K562 (cell line): ENCODE data around the gene RAB6A. TPM values are rescaled to one million over a fixed set of nuclear protein-coding genes. Genes with fewer than 3 reads are reported as not detected.

Experiments used
- CBX8 ChIP-seq: fragments of 200-600 bp; sonication (generic); IDR thresholded peaks from 2 replicates; pipeline ENCODE4 v1.6.1; 2012; ENCODE audit warnings: borderline replicate concordance, mixed run types, low read depth, mild to moderate bottlenecking, moderate library complexity, mixed read lengths, low read length, control low read depth, inconsistent platforms; ENCODE audit not compliant: poor library complexity, severe bottlenecking; ENCODE audit errors: extremely low read depth
- CHD1 ChIP-seq: fragments of 200-600 bp; sonication (generic); IDR thresholded peaks from one replicate; pipeline ENCODE4 v1.6.1; 2012; ENCODE audit warnings: mild to moderate bottlenecking, moderate library complexity, low read length, inconsistent platforms
- HMBOX1 ChIP-seq: sonication (generic); IDR thresholded peaks from 2 replicates; pipeline ENCODE4 v1.6.1; 2016
- MECOM ChIP-seq: fragments of 250-450 bp; sonication (Bioruptor Pico); IDR thresholded peaks from 2 replicates; pipeline ENCODE4 v1.8.0; 2022; ENCODE audit warnings: inconsistent platforms
- PHF20 ChIP-seq: fragments of 450-650 bp; IDR thresholded peaks from 2 replicates; pipeline ENCODE4 v1.6.1; 2018; ENCODE audit not compliant: partially characterized antibody
- TEAD4 ChIP-seq, 2 experiments: sonication (generic) in 1 of 2; formaldehyde crosslinking in 1 of 2; IDR thresholded peaks; 2 replicates each; pipeline versions ENCODE4 v1.6.1 to v1.8.0; 2012 to 2022; ENCODE audit warnings: borderline replicate concordance in 1 of 2, inconsistent platforms in 1 of 2, low read length in 1 of 2, mild to moderate bottlenecking in 1 of 2, missing genetic modification reagents in 1 of 2
- TSC22D4 ChIP-seq: fragments of 450-650 bp; IDR thresholded peaks from 2 replicates; pipeline ENCODE4 v1.6.1; 2016; ENCODE audit warnings: missing genetic modification characterization, missing biosample characterization, control low read depth
- ZFP36 ChIP-seq: fragments of 150-350 bp; IDR thresholded peaks from 2 replicates; pipeline ENCODE4 v1.6.1; 2018; ENCODE audit warnings: low read length, low read depth; ENCODE audit not compliant: partially characterized antibody
- ZNF57 ChIP-seq: fragments of 450-650 bp; formaldehyde crosslinking; IDR thresholded peaks from 2 replicates; pipeline ENCODE4 v1.4.0; 2020; ENCODE audit warnings: mild to moderate bottlenecking, moderate library complexity
- ZNF644 ChIP-seq: fragments of 200-800 bp; sonication (Bioruptor generic); IDR thresholded peaks from 2 replicates; pipeline ENCODE4 v1.6.1; 2016; ENCODE audit warnings: low read depth, missing genetic modification characterization, missing compliant biosample characterization
- ZNF77 ChIP-seq: fragments of 250-450 bp; sonication (Bioruptor Pico); IDR thresholded peaks from 2 replicates; pipeline ENCODE4 v1.5.0; 2020
- ZNF780A ChIP-seq: fragments of 250-450 bp; sonication (Bioruptor Pico); IDR thresholded peaks from 2 replicates; pipeline ENCODE4 v1.5.0; 2021; ENCODE audit warnings: mild to moderate bottlenecking
- polyA plus RNA-seq, 8 experiments: library from polyadenylated mRNA; depleted of rRNA in 4 of 8; stranded (reverse) in 5 of 8; unstranded in 3 of 8; fragments of >200 nt; fragmentation: Nextera tagmentation in 2 of 8; fragmentation: Illumina TruSeq in 1 of 8; extraction: Ambion mirVana in 2 of 8; extraction: Trizol in 1 of 8; gene quantifications; 2 replicates each; pipeline versions ENCODE4 v1.2.1 to v1.2.3, GENCODE V29; 2011 to 2014; ENCODE audit warnings: inconsistent platforms in 1 of 8, missing spikeins in 1 of 8
- total RNA-seq, 7 experiments: library from RNA; depleted of rRNA in 6 of 7; stranded (reverse); fragments of >200 nt in 6 of 7; fragmentation: Illumina TruSeq in 2 of 7; extraction: Trizol in 2 of 7; gene quantifications; 2 replicates each; pipeline versions ENCODE4 v1.2.1 to v1.2.3, GENCODE V29; 2011 to 2021; ENCODE audit warnings: low replicate concordance in 1 of 7
- TF ChIP-seq, protein P1 (sequence below): fragments of 200-800 bp; sonication (Bioruptor generic); IDR thresholded peaks from 2 replicates; pipeline ENCODE4 v1.6.1; 2016; ENCODE audit warnings: missing genetic modification characterization, missing compliant biosample characterization
- TF ChIP-seq, protein P2 (sequence below): fragments of 200-800 bp; sonication (Bioruptor generic); IDR thresholded peaks from 2 replicates; pipeline ENCODE4 v1.6.1; 2017; ENCODE audit warnings: missing genetic modification characterization, missing compliant biosample characterization
- TF ChIP-seq, protein P3 (sequence below): sonication (generic); formaldehyde crosslinking; IDR thresholded peaks from 2 replicates; pipeline ENCODE4 v1.8.0; 2022; ENCODE audit warnings: mild to moderate bottlenecking, low read depth, missing genetic modification reagents
- TF ChIP-seq, protein P4 (sequence below): fragments of 250-450 bp; sonication (Bioruptor Pico); IDR thresholded peaks from 2 replicates; pipeline ENCODE4 v1.8.0; 2021; ENCODE audit warnings: mild to moderate bottlenecking, moderate library complexity

The RAB6A gene
- total and polyA plus RNA-seq, 9 of the 15 experiments (the other 6 are each of a cell fraction or from before 2014, with no cell fraction given), result 14.0 to 95.3 (median 45.4) TPM

GRCh38 chr11:73779084-73779902, 18.4 kb upstream of the RAB6A start (continued):
- TF ChIP-seq TEAD4 (IDR thresholded peaks at IDR 0.05; ENCODE audit: low read length) (peak; percentile 8; the same call in 1 of the 2 replicates), TEAD4 (CRISPR knock-in tag; IDR thresholded peaks at IDR 0.05; ENCODE audit: borderline replicate concordance) (no peak), ZFP36 (no peak), CHD1 (no peak), ZNF77 (CRISPR knock-in tag) (no peak), CBX8 (no peak), MECOM (no peak), PHF20 (no peak), ZNF57 (no peak), ZNF780A (CRISPR knock-in tag) (no peak), TSC22D4 (tag) (no peak), HMBOX1 (no peak), ZNF644 (tag) (peak; percentile 77; the same call in 1 of the 2 replicates)
- TF ChIP-seq, protein P1, sequence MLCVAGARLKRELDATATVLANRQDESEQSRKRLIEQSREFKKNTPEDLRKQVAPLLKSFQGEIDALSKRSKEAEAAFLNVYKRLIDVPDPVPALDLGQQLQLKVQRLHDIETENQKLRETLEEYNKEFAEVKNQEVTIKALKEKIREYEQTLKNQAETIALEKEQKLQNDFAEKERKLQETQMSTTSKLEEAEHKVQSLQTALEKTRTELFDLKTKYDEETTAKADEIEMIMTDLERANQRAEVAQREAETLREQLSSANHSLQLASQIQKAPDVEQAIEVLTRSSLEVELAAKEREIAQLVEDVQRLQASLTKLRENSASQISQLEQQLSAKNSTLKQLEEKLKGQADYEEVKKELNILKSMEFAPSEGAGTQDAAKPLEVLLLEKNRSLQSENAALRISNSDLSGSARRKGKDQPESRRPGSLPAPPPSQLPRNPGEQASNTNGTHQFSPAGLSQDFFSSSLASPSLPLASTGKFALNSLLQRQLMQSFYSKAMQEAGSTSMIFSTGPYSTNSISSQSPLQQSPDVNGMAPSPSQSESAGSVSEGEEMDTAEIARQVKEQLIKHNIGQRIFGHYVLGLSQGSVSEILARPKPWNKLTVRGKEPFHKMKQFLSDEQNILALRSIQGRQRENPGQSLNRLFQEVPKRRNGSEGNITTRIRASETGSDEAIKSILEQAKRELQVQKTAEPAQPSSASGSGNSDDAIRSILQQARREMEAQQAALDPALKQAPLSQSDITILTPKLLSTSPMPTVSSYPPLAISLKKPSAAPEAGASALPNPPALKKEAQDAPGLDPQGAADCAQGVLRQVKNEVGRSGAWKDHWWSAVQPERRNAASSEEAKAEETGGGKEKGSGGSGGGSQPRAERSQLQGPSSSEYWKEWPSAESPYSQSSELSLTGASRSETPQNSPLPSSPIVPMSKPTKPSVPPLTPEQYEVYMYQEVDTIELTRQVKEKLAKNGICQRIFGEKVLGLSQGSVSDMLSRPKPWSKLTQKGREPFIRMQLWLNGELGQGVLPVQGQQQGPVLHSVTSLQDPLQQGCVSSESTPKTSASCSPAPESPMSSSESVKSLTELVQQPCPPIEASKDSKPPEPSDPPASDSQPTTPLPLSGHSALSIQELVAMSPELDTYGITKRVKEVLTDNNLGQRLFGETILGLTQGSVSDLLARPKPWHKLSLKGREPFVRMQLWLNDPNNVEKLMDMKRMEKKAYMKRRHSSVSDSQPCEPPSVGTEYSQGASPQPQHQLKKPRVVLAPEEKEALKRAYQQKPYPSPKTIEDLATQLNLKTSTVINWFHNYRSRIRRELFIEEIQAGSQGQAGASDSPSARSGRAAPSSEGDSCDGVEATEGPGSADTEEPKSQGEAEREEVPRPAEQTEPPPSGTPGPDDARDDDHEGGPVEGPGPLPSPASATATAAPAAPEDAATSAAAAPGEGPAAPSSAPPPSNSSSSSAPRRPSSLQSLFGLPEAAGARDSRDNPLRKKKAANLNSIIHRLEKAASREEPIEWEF (CRISPR knock-in tag), result no peak
- TF ChIP-seq, protein P2, sequence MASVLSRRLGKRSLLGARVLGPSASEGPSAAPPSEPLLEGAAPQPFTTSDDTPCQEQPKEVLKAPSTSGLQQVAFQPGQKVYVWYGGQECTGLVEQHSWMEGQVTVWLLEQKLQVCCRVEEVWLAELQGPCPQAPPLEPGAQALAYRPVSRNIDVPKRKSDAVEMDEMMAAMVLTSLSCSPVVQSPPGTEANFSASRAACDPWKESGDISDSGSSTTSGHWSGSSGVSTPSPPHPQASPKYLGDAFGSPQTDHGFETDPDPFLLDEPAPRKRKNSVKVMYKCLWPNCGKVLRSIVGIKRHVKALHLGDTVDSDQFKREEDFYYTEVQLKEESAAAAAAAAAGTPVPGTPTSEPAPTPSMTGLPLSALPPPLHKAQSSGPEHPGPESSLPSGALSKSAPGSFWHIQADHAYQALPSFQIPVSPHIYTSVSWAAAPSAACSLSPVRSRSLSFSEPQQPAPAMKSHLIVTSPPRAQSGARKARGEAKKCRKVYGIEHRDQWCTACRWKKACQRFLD (CRISPR knock-in tag), result peak; percentile 48; the same call in 1 of the 2 replicates
- TF ChIP-seq, protein P3, sequence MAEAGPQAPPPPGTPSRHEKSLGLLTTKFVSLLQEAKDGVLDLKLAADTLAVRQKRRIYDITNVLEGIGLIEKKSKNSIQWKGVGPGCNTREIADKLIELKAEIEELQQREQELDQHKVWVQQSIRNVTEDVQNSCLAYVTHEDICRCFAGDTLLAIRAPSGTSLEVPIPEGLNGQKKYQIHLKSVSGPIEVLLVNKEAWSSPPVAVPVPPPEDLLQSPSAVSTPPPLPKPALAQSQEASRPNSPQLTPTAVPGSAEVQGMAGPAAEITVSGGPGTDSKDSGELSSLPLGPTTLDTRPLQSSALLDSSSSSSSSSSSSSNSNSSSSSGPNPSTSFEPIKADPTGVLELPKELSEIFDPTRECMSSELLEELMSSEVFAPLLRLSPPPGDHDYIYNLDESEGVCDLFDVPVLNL (CRISPR knock-in tag), result no peak
- TF ChIP-seq, protein P4, sequence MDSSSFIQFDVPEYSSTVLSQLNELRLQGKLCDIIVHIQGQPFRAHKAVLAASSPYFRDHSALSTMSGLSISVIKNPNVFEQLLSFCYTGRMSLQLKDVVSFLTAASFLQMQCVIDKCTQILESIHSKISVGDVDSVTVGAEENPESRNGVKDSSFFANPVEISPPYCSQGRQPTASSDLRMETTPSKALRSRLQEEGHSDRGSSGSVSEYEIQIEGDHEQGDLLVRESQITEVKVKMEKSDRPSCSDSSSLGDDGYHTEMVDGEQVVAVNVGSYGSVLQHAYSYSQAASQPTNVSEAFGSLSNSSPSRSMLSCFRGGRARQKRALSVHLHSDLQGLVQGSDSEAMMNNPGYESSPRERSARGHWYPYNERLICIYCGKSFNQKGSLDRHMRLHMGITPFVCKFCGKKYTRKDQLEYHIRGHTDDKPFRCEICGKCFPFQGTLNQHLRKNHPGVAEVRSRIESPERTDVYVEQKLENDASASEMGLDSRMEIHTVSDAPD (CRISPR knock-in tag), result no peak
